B cell (primary cell): ENCODE measurements around the gene KLHDC8A. TPM values are rescaled to one million over a fixed set of nuclear protein-coding genes. Genes with fewer than 3 reads are reported as not detected.

Source experiments
- ATAC-seq: fragments of 200-7000 bp; cut with Tn5 transposase; one replicate; pipeline ENCODE4 v1.10.0; 2021; ENCODE audit warnings: low read depth, mild to moderate bottlenecking, moderate number of reproducible peaks, moderate library complexity
- CTCF ChIA-PET: fragments of 350-600 bp; sonication (Branson Sonifier 250); formaldehyde crosslinking; loops from one replicate; lab custom pipeline; 2021; ENCODE audit warnings: antibody characterized with exemption, inconsistent platforms; lab: Charles Lee
- POLR2A ChIA-PET: fragments of 350-600 bp; sonication (Branson Sonifier 250); formaldehyde crosslinking; loops from one replicate; lab custom pipeline; 2021; ENCODE audit warnings: antibody characterized with exemption; lab: Charles Lee
- DNase-seq: peaks from one replicate; pipeline ENCODE4 v3.0.0; 2013
- H2AFZ ChIP-seq: 2 replicates; pipeline ENCODE4 v1.6.1; 2012; ENCODE audit warnings: mild to moderate bottlenecking, low read depth, low read length; ENCODE audit not compliant: insufficient read depth, poor library complexity, severe bottlenecking
- H3K27ac ChIP-seq, 2 donors: 1 replicate in 1 of 2; 2 replicates in 1 of 2; pipeline ENCODE4 v1.5.1; 2012 to 2013; ENCODE audit warnings: low read length in 2 of 2, mild to moderate bottlenecking in 2 of 2, moderate library complexity in 1 of 2
- H3K27me3 ChIP-seq, 4 experiments: fragments of 200-600 bp in 1 of 4; sonication (generic) in 1 of 4; replicated peaks in 1 of 4; 1 replicate in 2 of 4; 2 replicates in 2 of 4; pipeline versions ENCODE4 v1.6.1 to v1.7.0; 2013 to 2016; ENCODE audit warnings: low read length in 3 of 4, mild to moderate bottlenecking in 2 of 4, mixed read lengths in 1 of 4, moderate library complexity in 1 of 4; ENCODE audit not compliant: insufficient read depth in 4 of 4, control insufficient read depth in 3 of 4; ENCODE audit errors: control extremely low read depth in 1 of 4
- H3K36me3 ChIP-seq, 2 experiments: replicated peaks in 1 of 2; 1 replicate in 1 of 2; 2 replicates in 1 of 2; pipeline versions ENCODE4 v1.6.1 to v1.7.1; 2013; ENCODE audit warnings: low read length in 1 of 2; ENCODE audit not compliant: insufficient read depth in 2 of 2, control insufficient read depth in 1 of 2; ENCODE audit errors: control extremely low read depth in 1 of 2, extremely low read depth in 1 of 2
- H3K4me1 ChIP-seq, 2 donors: fragments of 200-600 bp in 1 of 2; sonication (generic) in 1 of 2; 1 replicate in 1 of 2; 2 replicates in 1 of 2; pipeline versions ENCODE4 v1.5.1 to v1.6.1; 2013 to 2017; ENCODE audit warnings: low read length in 2 of 2; ENCODE audit not compliant: control insufficient read depth in 2 of 2, insufficient read depth in 2 of 2
- H3K4me2 ChIP-seq: replicated peaks from 2 replicates; pipeline ENCODE3; 2012; ENCODE audit warnings: mild to moderate bottlenecking, low read depth, low read length; ENCODE audit not compliant: poor library complexity, severe bottlenecking
- H3K4me3 ChIP-seq, 5 experiments: fragments of 200-600 bp in 1 of 5; sonication (generic) in 1 of 5; 1 replicate in 3 of 5; 2 replicates in 2 of 5; pipeline versions ENCODE4 v1.5.1 to v1.7.0; 2011 to 2016; ENCODE audit warnings: low read length in 4 of 5, mild to moderate bottlenecking in 4 of 5, low read depth in 2 of 5, control low read depth in 1 of 5, moderate library complexity in 1 of 5; ENCODE audit not compliant: insufficient read depth in 1 of 5; ENCODE audit errors: control extremely low read depth in 1 of 5, extremely low read depth in 1 of 5
- H3K79me2 ChIP-seq: fragments of 200-600 bp; sonication (generic); one replicate; pipeline ENCODE4 v1.6.0; 2016; ENCODE audit warnings: low read length; ENCODE audit not compliant: control insufficient read depth, insufficient read depth
- H3K9ac ChIP-seq: fragments of 200-600 bp; sonication (generic); 2 replicates; pipeline ENCODE4 v1.6.1; 2017; ENCODE audit warnings: mild to moderate bottlenecking, low read length, moderate library complexity
- H3K9me3 ChIP-seq, 3 donors: one replicate each; pipeline versions ENCODE4 v1.6.1 to v1.7.1; 2013; ENCODE audit warnings: low read length in 2 of 3; ENCODE audit not compliant: control insufficient read depth in 2 of 3, insufficient read depth in 1 of 3; ENCODE audit errors: control extremely low read depth in 1 of 3
- H4K20me1 ChIP-seq: 2 replicates; pipeline ENCODE4 v1.6.0; 2012; ENCODE audit warnings: mild to moderate bottlenecking, low read length; ENCODE audit not compliant: insufficient read depth, control insufficient read depth, poor library complexity, severe bottlenecking
- H3K27ac Mint-ChIP-seq: one replicate; pipeline ENCODE4 v1.8.0; 2021; ENCODE audit warnings: mixed read lengths
- H3K27me3 Mint-ChIP-seq: one replicate; pipeline ENCODE4 v1.8.0; 2021; ENCODE audit warnings: mixed read lengths
- H3K4me1 Mint-ChIP-seq: one replicate; pipeline ENCODE4 v1.8.0; 2021; ENCODE audit warnings: mixed read lengths
- H3K4me3 Mint-ChIP-seq: one replicate; pipeline ENCODE4 v1.8.0; 2021; ENCODE audit warnings: mixed read lengths
- H3K9me3 Mint-ChIP-seq: one replicate; pipeline ENCODE4 v1.8.0; 2022; ENCODE audit warnings: mixed read lengths; ENCODE audit not compliant: insufficient read depth
- CTCF ChIP-seq: fragments of 200-600 bp; IDR thresholded peaks from one replicate; pipeline ENCODE4 v1.8.0; 2022; ENCODE audit warnings: antibody characterized with exemption, mild to moderate bottlenecking
- EZH2 ChIP-seq: IDR thresholded peaks from 2 replicates; pipeline ENCODE4 v1.6.1; 2012; ENCODE audit warnings: borderline replicate concordance, low read depth, mild to moderate bottlenecking, moderate library complexity, low read length; ENCODE audit not compliant: insufficient read depth, poor library complexity, severe bottlenecking
- WGBS: methylation state at CpG from one replicate; pipeline ENCODE4 v1.1.5; 2013; ENCODE audit warnings: missing lambda C conversion rate; ENCODE audit not compliant: insufficient coverage; 5-methylcytosine and 5-hydroxymethylcytosine counted together
- intact Hi-C: fragments of 100-400 bp; cut with micrococcal nuclease; formaldehyde crosslinking; loops from one replicate; pipeline ENCODE4 v1.10.0; 2022
- polyA plus RNA-seq: library from polyadenylated mRNA; depleted of rRNA; stranded (reverse); fragments of >200 nt; gene quantifications from 2 replicates; pipeline ENCODE4 v1.2.3, GENCODE V29; 2012
- total RNA-seq, 2 donors: library from RNA; stranded (reverse); fragments of 120-200 nt in 1 of 2; gene quantifications; 1 replicate in 1 of 2; 2 replicates in 1 of 2; pipeline versions ENCODE4 v1.2.3 to v1.2.4, GENCODE V29; 2013 to 2022

KLHDC8A gene
- total and polyA plus RNA-seq, 2 donors (not counting 1 experiment from before 2014, with no cell fraction given), result 0.39 to 0.60 TPM

- DNase-seq, result no peak
- Histone ChIP-seq H3K9me3 (no peaks in the 10 kb centered on the region), H3K27ac (peak overlapping the region in 1 of 2 donors; percentile 39), H3K4me1 (peaks cover 39 to 63% of the 10 kb centered on the region in 2 donors), H3K36me3 (peaks cover 0 to 36% of the 10 kb centered on the region in 2 experiments), H3K79me2 (peaks cover 20% of the 10 kb centered on the region), H4K20me1 (peaks cover 43% of the 10 kb centered on the region), H3K9ac (no peak overlapping the region), H3K4me2 (no peak overlapping the region), H3K27me3 (no peaks in the 10 kb centered on the region), H2AFZ (no peak overlapping the region), H3K4me3 (no peak overlapping the region)
- CTCF ChIA-PET, result interaction anchor here (1.2 to 56.6 kb wide), 5 partner anchors 12 to 25 kb away, joined by 3 to 2421 read pairs (median 17); partner anchors contain the start of gene NUAK2
- Mint-ChIP-seq H3K27ac (peak overlapping the region; percentile 77), H3K27me3 (no peaks in the 10 kb centered on the region), H3K9me3 (no peaks in the 10 kb centered on the region), H3K4me1 (peaks cover 71% of the 10 kb centered on the region), H3K4me3 (peak overlapping the region; percentile 30)
- no peak for ATAC-seq
- TF ChIP-seq EZH2 (no peak), CTCF (no peak)
- POLR2A ChIA-PET, result interaction anchor here (0.8 to 4.9 kb wide), 7 partner anchors 11 to 24 kb away, joined by 3 to 55 read pairs (median 15); no protein-coding TSS in a partner anchor
- intact Hi-C loops, result no loop called here
- WGBS, result 88% methylated on average over 6 of the region's 9 CpGs
Observed at GRCh38 chr1:205300149-205300548, 56.6 kb downstream of the KLHDC8A start.

- POLR2A ChIA-PET, result interaction anchor here (1.0 to 4.9 kb wide), 8 partner anchors 10 to 27 kb away, joined by 3 to 55 read pairs (median 7); no protein-coding TSS in a partner anchor
Observed at GRCh38 chr1:205298191-205298994, 58.3 kb downstream of the KLHDC8A start.

More at GRCh38 chr1:205298191-205298994, 58.3 kb downstream of the KLHDC8A start:
- TF ChIP-seq EZH2, result no peak
- no peak for TF ChIP-seq CTCF
- Mint-ChIP-seq H3K4me1 (peaks cover 82% of the 10 kb centered on the region), H3K9me3 (no peaks in the 10 kb centered on the region), H3K4me3 (no peak overlapping the region), H3K27me3 (no peaks in the 10 kb centered on the region), H3K27ac (peak overlapping the region; percentile 82)
- H3K27me3 ChIP-seq, result no peaks in the 10 kb centered on the region
- no peak overlapping the region for H3K4me3 ChIP-seq
- no peak for ATAC-seq
- no peak overlapping the region for H3K4me2 ChIP-seq
- peak overlapping the region in 1 of 2 donors; percentile 34 for H3K27ac ChIP-seq
- H3K36me3 ChIP-seq, result peaks cover 0 to 18% of the 10 kb centered on the region in 2 experiments
- H3K9ac ChIP-seq, result no peak overlapping the region
- H3K79me2 ChIP-seq, result peaks cover 4% of the 10 kb centered on the region
- H3K4me1 ChIP-seq, result peaks cover 57 to 81% of the 10 kb centered on the region in 2 donors
- no peak for DNase-seq
- H2AFZ ChIP-seq, result no peak overlapping the region
- peaks cover 25% of the 10 kb centered on the region for H4K20me1 ChIP-seq
- 92% methylated on average over 5 of the region's 9 CpGs for WGBS
- no peaks in the 10 kb centered on the region for H3K9me3 ChIP-seq
- intact Hi-C loops, result no loop called here
- CTCF ChIA-PET, result interaction anchor here (2.6 to 56.6 kb wide), 4 partner anchors 10 to 27 kb away, joined by 10 to 2421 read pairs (median 114); partner anchors contain the start of gene NUAK2
